ENCODE data around the gene LRMDA.

LRMDA gene

DNA sequence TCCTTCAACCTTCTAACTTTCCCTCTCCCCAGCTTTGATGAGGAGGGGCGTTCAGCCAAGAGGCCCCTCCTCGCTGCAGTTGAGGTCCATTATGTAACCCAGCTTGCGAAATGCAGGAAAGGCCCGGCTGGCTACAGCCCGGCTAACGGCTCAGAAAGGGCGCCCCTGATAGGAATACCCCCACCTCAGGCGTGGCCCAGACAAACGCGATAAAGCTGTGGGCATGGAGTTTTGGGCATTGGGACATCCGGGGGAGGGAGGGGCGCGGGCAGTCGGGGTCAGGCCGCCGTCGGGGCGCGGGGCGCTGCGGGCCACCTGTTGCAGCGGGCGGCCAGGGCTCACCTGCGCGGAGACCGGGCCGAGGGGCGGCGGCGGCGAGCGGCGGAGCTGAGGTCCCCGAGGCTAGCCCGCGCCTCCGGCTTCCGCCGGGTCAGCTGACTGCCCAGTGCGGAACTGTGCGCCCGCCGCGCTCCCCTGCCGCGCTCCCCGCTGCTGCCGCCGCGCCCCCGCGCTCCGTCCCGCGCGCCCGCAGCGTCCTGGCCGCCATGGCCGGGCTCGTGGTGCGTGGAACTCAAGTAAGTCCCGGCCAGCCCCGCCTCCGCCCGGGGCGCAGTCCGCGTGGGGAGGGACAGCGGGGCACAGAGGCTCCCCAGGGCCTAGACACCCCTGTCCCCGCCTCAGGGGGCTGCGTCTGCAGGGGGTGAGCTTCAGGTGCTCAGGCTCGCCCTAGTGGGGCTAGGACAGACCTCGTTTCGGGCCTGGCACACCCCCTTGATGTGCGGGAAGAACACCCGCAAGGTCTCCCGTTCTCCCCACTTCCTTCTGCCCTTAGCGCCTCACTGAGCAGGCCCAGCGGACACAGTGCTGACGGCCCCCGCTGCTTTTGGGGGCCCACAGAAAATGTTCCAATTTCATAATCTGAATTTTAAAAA lies at the start of gene LRMDA (continued):
- TF ChIP-seq, protein P1, sequence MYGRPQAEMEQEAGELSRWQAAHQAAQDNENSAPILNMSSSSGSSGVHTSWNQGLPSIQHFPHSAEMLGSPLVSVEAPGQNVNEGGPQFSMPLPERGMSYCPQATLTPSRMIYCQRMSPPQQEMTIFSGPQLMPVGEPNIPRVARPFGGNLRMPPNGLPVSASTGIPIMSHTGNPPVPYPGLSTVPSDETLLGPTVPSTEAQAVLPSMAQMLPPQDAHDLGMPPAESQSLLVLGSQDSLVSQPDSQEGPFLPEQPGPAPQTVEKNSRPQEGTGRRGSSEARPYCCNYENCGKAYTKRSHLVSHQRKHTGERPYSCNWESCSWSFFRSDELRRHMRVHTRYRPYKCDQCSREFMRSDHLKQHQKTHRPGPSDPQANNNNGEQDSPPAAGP (tag by site-specific recombination; IDR thresholded peaks at IDR 0.05): no peak
- TF ChIP-seq KLF7 (tag by site-specific recombination; IDR thresholded peaks at IDR 0.05; ENCODE audit: borderline replicate concordance): no peak
- TF ChIP-seq ZNF791 (tag by site-specific recombination; IDR thresholded peaks at IDR 0.05): no peak
- TF ChIP-seq FEZF1 (tag by site-specific recombination; IDR thresholded peaks at IDR 0.05): no peak
- peak; percentile 13; the same call in 1 of the 2 replicates for TF ChIP-seq GLIS2 (tag by site-specific recombination; IDR thresholded peaks at IDR 0.05)
- TF ChIP-seq ZNF302 (tag by site-specific recombination; IDR thresholded peaks at IDR 0.05; ENCODE audit: low read depth): no peak
- TF ChIP-seq ZNF600 (tag by site-specific recombination; IDR thresholded peaks at IDR 0.05): no peak

DNA sequence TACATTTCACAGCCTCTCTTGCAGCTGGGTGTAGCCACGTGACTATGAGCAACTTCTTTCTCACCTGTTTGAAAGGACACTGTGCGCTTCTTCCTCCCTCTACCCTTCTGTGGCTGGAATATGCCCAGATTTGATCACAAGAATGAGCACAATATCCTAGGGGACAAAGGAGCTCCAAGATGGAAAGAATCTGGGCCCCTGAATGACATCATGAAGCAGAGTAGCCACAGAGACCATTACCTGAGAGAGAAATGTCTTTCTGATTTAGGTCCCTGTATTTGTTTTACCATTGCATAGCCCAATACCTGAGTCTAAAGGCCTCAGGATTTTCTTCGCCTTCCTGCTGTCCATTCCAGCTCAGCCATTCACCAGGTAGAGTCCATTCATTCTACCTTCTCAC lies 45.3 kb upstream of the LRMDA start:
- H3K36me3 ChIP-seq (ENCODE audit: control insufficient read depth in 2 of 2, insufficient read depth in 1 of 2, low read length in 2 of 2): no peaks in the 10 kb centered on the region
- TF ChIP-seq ZNF121 (tag by site-specific recombination; IDR thresholded peaks at IDR 0.05): no peak
- TF ChIP-seq SETDB1 (IDR thresholded peaks at IDR 0.05; ENCODE audit: insufficient read length, low read length): peak; percentile 38
- no peak for TF ChIP-seq ZSCAN16 (tag by site-specific recombination; IDR thresholded peaks at IDR 0.05)
- peak; percentile 19; the same call in 1 of the 2 replicates for TF ChIP-seq TRIM28 (IDR thresholded peaks at IDR 0.05; ENCODE audit: borderline replicate concordance, low read length)
- CTCF ChIA-PET: interaction anchor here (1.6 to 1.8 kb wide), 2 partner anchors 9 to 88 kb away, joined by 3 to 10 read pairs; no protein-coding TSS in a partner anchor
- no peaks in the 10 kb centered on the region for H3K9me3 ChIP-seq (ENCODE audit: control insufficient read depth, insufficient read depth, low read depth, low read length)
- no peak overlapping the region for H3K4me3 ChIP-seq (ENCODE audit: low read depth, low read length)
- POLR2A ChIA-PET: no interaction called here
- no peaks in the 10 kb centered on the region for H3K4me1 ChIP-seq (ENCODE audit: control insufficient read depth, insufficient read depth, low read length)
- no peak overlapping the region for H3K27ac ChIP-seq (ENCODE audit: extremely low read depth, low read depth, low read length)

DNA sequence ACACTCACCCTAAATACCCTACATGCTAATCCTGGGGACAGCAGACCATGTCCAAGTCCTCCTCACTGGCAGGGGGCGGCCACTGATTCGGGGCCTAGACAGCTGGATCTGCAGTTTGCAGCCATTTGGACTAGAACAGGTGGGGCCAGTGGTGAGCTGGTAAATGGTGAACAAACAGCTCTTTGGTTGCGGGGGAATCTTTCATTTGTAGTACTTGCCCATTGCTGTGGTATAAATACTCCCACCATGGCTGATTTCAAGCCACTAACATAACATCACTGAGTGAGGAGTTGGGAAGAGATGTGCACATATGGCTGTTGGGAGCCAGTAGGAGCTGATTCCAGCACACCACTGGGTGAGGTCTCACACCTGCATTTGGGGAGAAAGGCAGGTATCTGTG lies 43.3 kb upstream of the LRMDA start:
- Histone ChIP-seq H3K4me3 (ENCODE audit: low read depth, low read length) (no peak overlapping the region), H3K4me1 (ENCODE audit: control insufficient read depth, insufficient read depth, low read length) (no peaks in the 10 kb centered on the region), H3K36me3 (ENCODE audit: control insufficient read depth in 2 of 2, insufficient read depth in 1 of 2, low read length in 2 of 2) (no peaks in the 10 kb centered on the region), H3K27ac (ENCODE audit: extremely low read depth, low read depth, low read length) (no peak overlapping the region), H3K9me3 (ENCODE audit: control insufficient read depth, insufficient read depth, low read depth, low read length) (no peaks in the 10 kb centered on the region)
- POLR2A ChIA-PET: no interaction called here
- peak; percentile 94 for TF ChIP-seq ZNF112 (tag by site-specific recombination; IDR thresholded peaks at IDR 0.05)
- TF ChIP-seq ZNF324 (tag by site-specific recombination; IDR thresholded peaks at IDR 0.05): no peak
- CTCF ChIA-PET: no interaction called here

DNA sequence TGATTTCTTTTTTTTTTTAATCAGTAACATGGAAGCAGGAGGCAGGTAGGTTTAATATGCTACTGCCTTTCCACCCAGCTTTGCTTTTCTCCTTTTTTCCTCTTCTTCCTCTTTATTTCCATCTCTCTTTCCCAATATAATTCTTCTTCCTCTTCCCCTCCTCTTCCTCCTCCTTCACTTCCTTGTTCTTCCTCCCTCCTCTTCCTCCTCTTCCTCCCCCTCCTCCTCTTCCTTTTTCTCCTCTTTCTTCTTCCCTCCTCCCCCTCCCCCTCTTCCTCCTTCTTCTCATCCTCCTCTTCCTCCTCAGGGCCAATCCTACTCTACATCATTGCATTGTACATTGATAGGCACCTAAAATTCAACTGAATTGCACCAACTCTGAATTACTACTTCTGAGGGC lies 41.2 kb upstream of the LRMDA start:
- no peak overlapping the region for H3K4me3 ChIP-seq (ENCODE audit: low read depth, low read length)
- ChIA-PET POLR2A (no interaction called here), CTCF (no interaction called here)
- no peaks in the 10 kb centered on the region for H3K36me3 ChIP-seq (ENCODE audit: control insufficient read depth in 2 of 2, insufficient read depth in 1 of 2, low read length in 2 of 2)
- H3K4me1 ChIP-seq (ENCODE audit: control insufficient read depth, insufficient read depth, low read length): no peaks in the 10 kb centered on the region; the same call in 1 of the 2 replicates
- H3K9me3 ChIP-seq (ENCODE audit: control insufficient read depth, insufficient read depth, low read depth, low read length): no peaks in the 10 kb centered on the region
- H3K27ac ChIP-seq (ENCODE audit: extremely low read depth, low read depth, low read length): no peak overlapping the region
- TF ChIP-seq EGR2 (tag by site-specific recombination; IDR thresholded peaks at IDR 0.05; ENCODE audit: low read depth) (peak; percentile 81; the same call in 1 of the 2 replicates), ZNF366 (tag by site-specific recombination; conservative IDR thresholded peaks at IDR 0.05) (peak; percentile 59), ZNF211 (tag by site-specific recombination; IDR thresholded peaks at IDR 0.05; ENCODE audit: low read depth) (no peak), ZNF768 (tag by site-specific recombination; IDR thresholded peaks at IDR 0.05) (no peak), ZNF792 (tag by site-specific recombination; IDR thresholded peaks at IDR 0.05) (no peak), ZNF112 (tag by site-specific recombination; IDR thresholded peaks at IDR 0.05) (no peak), ZBTB20 (tag by site-specific recombination; IDR thresholded peaks at IDR 0.05) (no peak), ZBTB8A (tag by site-specific recombination; IDR thresholded peaks at IDR 0.05) (no peak), HOXC10 (CRISPR knock-in tag; IDR thresholded peaks at IDR 0.05) (no peak), ZNF624 (tag by site-specific recombination; IDR thresholded peaks at IDR 0.05) (no peak), ZNF501 (tag by site-specific recombination; IDR thresholded peaks at IDR 0.05) (no peak)
- TF ChIP-seq, protein P2, sequence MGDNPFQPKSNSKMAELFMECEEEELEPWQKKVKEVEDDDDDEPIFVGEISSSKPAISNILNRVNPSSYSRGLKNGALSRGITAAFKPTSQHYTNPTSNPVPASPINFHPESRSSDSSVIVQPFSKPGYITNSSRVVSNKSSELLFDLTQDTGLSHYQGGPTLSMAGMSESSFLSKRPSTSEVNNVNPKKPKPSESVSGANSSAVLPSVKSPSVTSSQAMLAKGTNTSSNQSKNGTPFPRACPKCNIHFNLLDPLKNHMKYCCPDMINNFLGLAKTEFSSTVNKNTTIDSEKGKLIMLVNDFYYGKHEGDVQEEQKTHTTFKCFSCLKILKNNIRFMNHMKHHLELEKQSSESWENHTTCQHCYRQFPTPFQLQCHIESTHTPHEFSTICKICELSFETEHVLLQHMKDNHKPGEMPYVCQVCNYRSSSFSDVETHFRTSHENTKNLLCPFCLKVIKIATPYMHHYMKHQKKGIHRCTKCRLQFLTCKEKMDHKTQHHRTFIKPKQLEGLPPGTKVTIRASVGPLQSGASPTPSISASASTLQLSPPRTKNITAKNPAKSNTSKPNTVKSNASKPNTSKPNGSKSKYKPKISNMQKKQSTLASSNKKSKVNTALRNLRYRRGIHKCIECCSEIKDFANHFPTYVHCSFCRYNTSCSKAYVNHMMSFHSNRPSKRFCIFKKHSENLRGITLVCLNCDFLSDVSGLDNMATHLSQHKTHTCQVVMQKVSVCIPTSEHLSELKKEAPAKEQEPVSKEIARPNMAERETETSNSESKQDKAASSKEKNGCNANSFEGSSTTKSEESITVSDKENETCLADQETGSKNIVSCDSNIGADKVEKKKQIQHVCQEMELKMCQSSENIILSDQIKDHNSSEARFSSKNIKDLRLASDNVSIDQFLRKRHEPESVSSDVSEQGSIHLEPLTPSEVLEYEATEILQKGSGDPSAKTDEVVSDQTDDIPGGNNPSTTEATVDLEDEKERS (tag by site-specific recombination; IDR thresholded peaks at IDR 0.05): no peak
- TF ChIP-seq, protein P3, sequence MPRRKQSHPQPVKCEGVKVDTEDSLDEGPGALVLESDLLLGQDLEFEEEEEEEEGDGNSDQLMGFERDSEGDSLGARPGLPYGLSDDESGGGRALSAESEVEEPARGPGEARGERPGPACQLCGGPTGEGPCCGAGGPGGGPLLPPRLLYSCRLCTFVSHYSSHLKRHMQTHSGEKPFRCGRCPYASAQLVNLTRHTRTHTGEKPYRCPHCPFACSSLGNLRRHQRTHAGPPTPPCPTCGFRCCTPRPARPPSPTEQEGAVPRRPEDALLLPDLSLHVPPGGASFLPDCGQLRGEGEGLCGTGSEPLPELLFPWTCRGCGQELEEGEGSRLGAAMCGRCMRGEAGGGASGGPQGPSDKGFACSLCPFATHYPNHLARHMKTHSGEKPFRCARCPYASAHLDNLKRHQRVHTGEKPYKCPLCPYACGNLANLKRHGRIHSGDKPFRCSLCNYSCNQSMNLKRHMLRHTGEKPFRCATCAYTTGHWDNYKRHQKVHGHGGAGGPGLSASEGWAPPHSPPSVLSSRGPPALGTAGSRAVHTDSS (tag by site-specific recombination; IDR thresholded peaks at IDR 0.05): peak; percentile 95
